GM19395 (cell line): ENCODE results near the gene PABPC3.

Experiments used
- ATAC-seq: cut with Tn5 transposase; IDR thresholded peaks from one replicate; pipeline ENCODE4 v1.9.1; 2021; ENCODE audit warnings: mild to moderate bottlenecking, moderate library complexity; ENCODE audit not compliant: unreplicated experiment

Gene PABPC3

GRCh38 chr13:25110956-25111584 lies 15.1 kb downstream of the PABPC3 start:
- no peak for ATAC-seq

- no peak for ATAC-seq
These were observed 15.6 kb downstream of the PABPC3 start for GRCh38 chr13:25111585-25111956.

- no peak for ATAC-seq
These were observed 16.8 kb downstream of the PABPC3 start for GRCh38 chr13:25112695-25113255.

GRCh38 chr13:25114220-25114619 lies 18.3 kb downstream of the PABPC3 start:
- no peak for ATAC-seq

GRCh38 chr13:25116044-25116443 lies 20.1 kb downstream of the PABPC3 start:
- ATAC-seq: no peak

GRCh38 chr13:25117312-25117711 lies 21.4 kb downstream of the PABPC3 start:
- no peak for ATAC-seq

GRCh38 chr13:25118378-25118905 lies 22.5 kb downstream of the PABPC3 start:
- no peak for ATAC-seq

GRCh38 chr13:25130944-25131343 lies 35.0 kb downstream of the PABPC3 start:
- ATAC-seq: no peak

GRCh38 chr13:25131881-25132420 lies 36.0 kb downstream of the PABPC3 start:
- ATAC-seq: no peak

GRCh38 chr13:25132751-25133390 lies 36.9 kb downstream of the PABPC3 start:
- ATAC-seq: no peak

- no peak for ATAC-seq
These were observed 40.0 kb downstream of the PABPC3 start for GRCh38 chr13:25135896-25136295.

GRCh38 chr13:25136880-25137787 lies 41.2 kb downstream of the PABPC3 start:
- ATAC-seq: no peak

- ATAC-seq: no peak
These were observed 41.8 kb downstream of the PABPC3 start for GRCh38 chr13:25137788-25138115.

GRCh38 chr13:25141042-25141441 lies 45.1 kb downstream of the PABPC3 start:
- ATAC-seq: no peak

- ATAC-seq: no peak
These were observed 47.8 kb downstream of the PABPC3 start for GRCh38 chr13:25143706-25144105.

GRCh38 chr13:25147638-25148401 lies 51.9 kb downstream of the PABPC3 start:
- ATAC-seq: peak; percentile 73

GRCh38 chr13:25148402-25148771 lies 52.5 kb downstream of the PABPC3 start:
- ATAC-seq: no peak
